ENCODE results near the gene FOSL1. TPM values are rescaled to one million over a fixed set of nuclear protein-coding genes. Genes with fewer than 3 reads are reported as not detected.

Gene FOSL1
- total RNA-seq, 1 donor from 2014 or later = 37.9 TPM

DNA sequence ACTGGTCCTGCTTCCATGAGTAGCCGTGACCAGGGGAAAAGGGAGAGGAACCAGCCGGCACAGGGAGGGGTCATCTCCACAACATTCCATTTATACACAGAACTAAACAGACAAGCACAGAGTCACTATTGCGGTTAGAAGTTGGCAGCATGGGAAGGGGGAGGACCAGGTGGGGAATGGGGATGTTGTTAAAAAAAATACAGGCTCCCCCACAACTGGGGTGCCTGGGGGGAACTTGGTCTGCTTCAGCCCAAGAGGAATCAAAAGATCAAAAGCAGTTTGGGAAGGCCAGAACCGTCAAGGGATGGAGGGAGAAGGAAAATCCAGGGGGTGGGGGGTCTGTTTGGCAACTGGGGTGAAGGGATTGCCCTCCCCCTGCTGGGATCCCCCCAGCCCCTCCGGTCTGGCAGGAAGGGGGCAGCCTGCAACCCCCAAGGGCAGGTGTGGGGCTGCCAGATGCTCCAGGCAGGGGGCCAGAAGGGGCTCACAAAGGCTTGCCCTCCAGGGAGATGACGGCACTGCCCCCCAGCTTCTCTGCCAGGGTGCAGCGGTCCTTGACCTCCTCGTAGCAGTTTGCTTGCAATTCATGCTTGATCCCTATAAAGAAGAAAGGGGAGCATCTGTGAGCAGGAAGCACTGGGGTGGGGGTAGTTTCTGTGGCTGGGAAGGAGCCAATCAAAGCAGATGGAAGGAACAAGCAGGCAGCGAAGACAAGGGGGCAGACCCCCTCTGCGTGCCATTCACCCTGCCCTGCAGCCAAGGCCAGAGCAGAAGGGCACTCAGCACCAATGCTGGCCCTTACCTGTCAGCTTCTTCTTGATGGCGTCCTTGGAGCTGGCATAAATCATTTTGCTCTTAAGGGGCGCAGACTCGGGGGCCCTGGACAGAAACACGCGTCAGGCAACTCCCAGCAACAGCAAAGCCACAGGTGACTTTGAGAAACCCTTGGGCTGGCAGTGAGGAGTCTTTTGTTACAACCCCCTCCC, 45.0 kb downstream of the FOSL1 start:
- H3K79me2 ChIP-seq (ENCODE audit: insufficient read depth, low read length) = peaks cover 52% of the 10 kb centered on the region
- TF ChIP-seq EZH2 (IDR thresholded peaks at IDR 0.05; ENCODE audit: insufficient read depth, low read length) (no peak), CTCF (IDR thresholded peaks at IDR 0.05; ENCODE audit: insufficient read depth, low read depth, low read length) (no peak)
- H3K4me1 ChIP-seq (ENCODE audit: insufficient read depth, low read length) = peaks cover 31% of the 10 kb centered on the region
- H3K9ac ChIP-seq (ENCODE audit: low read length) = peak overlapping the region; percentile 86
- no peaks in the 10 kb centered on the region for H3K27me3 ChIP-seq (ENCODE audit: insufficient read depth, low read length)
- Mint-ChIP-seq H3K27ac (ENCODE audit: unreplicated experiment) (peak overlapping the region; percentile 96), H3K36me3 (ENCODE audit: low read depth, unreplicated experiment) (peaks cover 43% of the 10 kb centered on the region), H3K27me3 (ENCODE audit: low read depth, unreplicated experiment) (no peaks in the 10 kb centered on the region), H3K4me3 (ENCODE audit: unreplicated experiment) (peak overlapping the region; percentile 99), H3K9me3 (ENCODE audit: unreplicated experiment) (no peaks in the 10 kb centered on the region), H3K4me1 (ENCODE audit: low read depth, unreplicated experiment) (peaks cover 44% of the 10 kb centered on the region)
- H3K27ac ChIP-seq (ENCODE audit: low read depth, low read length) = no peak overlapping the region
- no peak overlapping the region for H2AFZ ChIP-seq (ENCODE audit: low read depth, low read length)
- H3K9me3 ChIP-seq (ENCODE audit: insufficient read depth, low read depth, low read length) = no peaks in the 10 kb centered on the region
- H3K4me3 ChIP-seq (ENCODE audit: insufficient read depth, low read depth, low read length) = peak overlapping the region; percentile 98
- peaks cover 72% of the 10 kb centered on the region for H4K20me1 ChIP-seq (ENCODE audit: insufficient read depth, low read length)
- FAIRE-seq (no peak), DNase-seq (ENCODE audit: low read depth) (no peak)
- H3K4me2 ChIP-seq (ENCODE audit: low read length) = peak overlapping the region; percentile 96
- peaks cover 37% of the 10 kb centered on the region for H3K36me3 ChIP-seq (ENCODE audit: insufficient read depth, low read length)

GRCh38 chr11:65854161-65854592, 46.0 kb downstream of the FOSL1 start:
- Mint-ChIP-seq H3K4me3 (ENCODE audit: unreplicated experiment) (peak overlapping the region; percentile 82), H3K27me3 (ENCODE audit: low read depth, unreplicated experiment) (no peaks in the 10 kb centered on the region), H3K9me3 (ENCODE audit: unreplicated experiment) (no peaks in the 10 kb centered on the region), H3K27ac (ENCODE audit: unreplicated experiment) (peak overlapping the region; percentile 73), H3K4me1 (ENCODE audit: low read depth, unreplicated experiment) (peaks cover 44% of the 10 kb centered on the region), H3K36me3 (ENCODE audit: low read depth, unreplicated experiment) (peaks cover 43% of the 10 kb centered on the region)
- Histone ChIP-seq H3K4me2 (ENCODE audit: low read length) (peak overlapping the region; percentile 96), H2AFZ (ENCODE audit: low read depth, low read length) (no peak overlapping the region), H3K79me2 (ENCODE audit: insufficient read depth, low read length) (peaks cover 52% of the 10 kb centered on the region), H3K4me1 (ENCODE audit: insufficient read depth, low read length) (peaks cover 22% of the 10 kb centered on the region), H3K36me3 (ENCODE audit: insufficient read depth, low read length) (peaks cover 37% of the 10 kb centered on the region), H3K27ac (ENCODE audit: low read depth, low read length) (no peak overlapping the region), H3K9me3 (ENCODE audit: insufficient read depth, low read depth, low read length) (no peaks in the 10 kb centered on the region), H4K20me1 (ENCODE audit: insufficient read depth, low read length) (peaks cover 72% of the 10 kb centered on the region), H3K9ac (ENCODE audit: low read length) (no peak overlapping the region), H3K4me3 (ENCODE audit: insufficient read depth, low read depth, low read length) (no peak overlapping the region), H3K27me3 (ENCODE audit: insufficient read depth, low read length) (no peaks in the 10 kb centered on the region)
- DNase-seq (ENCODE audit: low read depth) (no peak), FAIRE-seq (no peak)
- TF ChIP-seq EZH2 (IDR thresholded peaks at IDR 0.05; ENCODE audit: insufficient read depth, low read length) = no peak
- TF ChIP-seq CTCF (IDR thresholded peaks at IDR 0.05; ENCODE audit: insufficient read depth, low read depth, low read length) = no peak
